EL (cell line): ENCODE measurements around the gene DRAXIN.

Source experiments
- DNase-seq: peaks from one replicate; pipeline ENCODE4 v3.0.0-alpha.2; 2016

DRAXIN gene

GRCh38 chr1:11766429-11766776, 74.9 kb downstream of the DRAXIN start:
- no peak for DNase-seq

DNA sequence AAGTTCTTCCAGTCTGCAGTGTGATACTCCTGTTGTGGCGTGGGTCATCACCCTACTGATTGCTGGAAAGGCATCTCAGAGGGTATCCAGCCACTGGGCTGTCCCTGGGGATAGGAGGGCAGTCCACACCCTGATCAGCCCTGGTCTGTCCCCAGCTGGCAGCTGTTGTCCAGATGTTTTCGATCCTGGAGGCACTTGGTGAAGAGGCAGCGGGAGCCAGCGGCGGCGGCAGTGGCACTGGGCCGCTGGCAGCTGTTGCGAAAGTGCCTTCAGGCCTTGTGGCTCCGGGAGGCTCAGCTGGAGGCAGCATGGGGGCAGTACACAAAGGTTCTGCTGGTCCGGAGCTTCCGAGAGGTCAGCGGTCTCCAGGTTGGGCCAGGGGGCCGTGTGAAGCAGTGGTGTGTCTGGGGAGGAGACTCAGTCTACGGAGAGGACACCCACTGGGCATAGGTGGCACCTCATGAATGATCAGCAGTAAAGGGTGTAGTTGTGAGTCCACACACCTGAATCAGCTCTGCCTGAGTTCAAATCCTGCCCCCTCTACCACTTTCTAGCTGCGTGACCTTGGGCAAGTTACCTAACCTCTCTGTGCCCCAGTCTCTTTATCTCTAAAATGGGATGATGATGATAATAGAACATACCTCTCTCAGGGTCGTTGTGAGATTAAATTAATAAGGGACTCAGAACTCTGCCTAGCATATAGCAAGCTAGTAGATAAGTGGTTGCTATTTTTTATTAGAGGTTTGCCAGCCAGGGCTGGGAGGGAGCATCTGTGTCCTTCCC, 76.6 kb downstream of the DRAXIN start:
- no peak for DNase-seq

DNA sequence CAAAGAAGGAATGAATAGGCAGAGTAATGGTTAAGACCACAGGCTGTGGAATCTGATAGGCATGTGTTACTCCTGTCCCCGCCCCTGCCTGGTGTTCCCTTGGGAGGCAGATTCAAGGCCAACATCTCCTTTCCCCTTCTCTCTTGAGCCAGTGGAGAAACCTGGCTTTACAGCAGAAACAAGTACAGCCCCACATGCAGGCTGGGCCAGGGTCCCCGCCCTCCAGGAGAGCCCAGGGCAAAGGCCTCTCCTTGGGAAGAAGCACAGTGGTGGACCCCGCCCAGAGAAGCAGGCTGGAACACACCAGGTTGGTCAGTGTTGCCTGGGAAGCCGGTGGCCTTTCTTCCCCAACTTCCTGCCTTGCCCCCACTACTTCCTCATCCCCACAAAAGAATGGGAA, 77.3 kb downstream of the DRAXIN start:
- DNase-seq = no peak

- DNase-seq = no peak
Measured at GRCh38 chr1:11769274-11769673, 77.8 kb downstream of the DRAXIN start.

GRCh38 chr1:11770011-11770410, 78.5 kb downstream of the DRAXIN start:
- no peak for DNase-seq

GRCh38 chr1:11771481-11772043, 80.1 kb downstream of the DRAXIN start:
- no peak for DNase-seq

GRCh38 chr1:11772458-11772857, 80.9 kb downstream of the DRAXIN start:
- DNase-seq = no peak

DNA sequence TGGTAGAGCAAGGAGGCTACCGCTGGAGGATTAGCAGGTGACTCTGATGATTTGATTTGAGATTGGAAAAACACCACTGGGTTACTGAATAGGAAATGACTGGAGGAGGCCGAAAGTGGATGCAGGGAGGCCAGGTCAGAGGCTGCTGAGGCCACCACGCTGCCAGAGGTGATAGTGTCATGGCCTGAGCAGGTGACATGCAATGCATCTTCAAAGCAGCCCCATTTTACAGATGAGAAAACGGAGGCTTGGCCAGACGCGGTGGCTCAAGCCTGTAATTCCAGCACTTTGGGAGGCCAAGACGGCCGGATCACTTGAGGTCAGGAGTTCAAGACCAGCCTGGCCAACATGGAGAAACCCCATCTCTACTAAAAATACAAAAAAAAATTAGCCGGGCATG, 83.2 kb downstream of the DRAXIN start:
- no peak for DNase-seq
